Neural cell (in vitro differentiated cells): ENCODE results near the gene PGBD4. TPM values are rescaled to one million over a fixed set of nuclear protein-coding genes. Genes with fewer than 3 reads are reported as not detected.

Experiments
- H2AFZ ChIP-seq: fragments of 200-600, 300-800 bp; sonication (generic), shearing (Covaris generic); 2 replicates; pipeline ENCODE4 v1.6.0; 2014; ENCODE audit warnings: low read depth, mild to moderate bottlenecking, antibody characterized with exemption, low read length, moderate library complexity
- H3F3A ChIP-seq: fragments of 200-600 bp; shearing (Covaris generic); 2 replicates; pipeline ENCODE4 v1.6.1; 2016; ENCODE audit warnings: mild to moderate bottlenecking, moderate library complexity, mixed read lengths, antibody characterized with exemption, low read length; ENCODE audit not compliant: insufficient read depth, poor library complexity, severe bottlenecking
- H3K27ac ChIP-seq: fragments of 200-600, 300-800 bp; sonication (generic), shearing (Covaris generic); 2 replicates; pipeline ENCODE4 v1.5.1; 2014; ENCODE audit warnings: mild to moderate bottlenecking, low read length, moderate library complexity
- H3K27me3 ChIP-seq: fragments of 300-800, 200-600 bp; sonication (generic), shearing (Covaris generic); 2 replicates; pipeline ENCODE4 v1.6.0; 2014; ENCODE audit warnings: mild to moderate bottlenecking, low read depth, low read length, moderate library complexity; ENCODE audit not compliant: insufficient read depth
- H3K36me3 ChIP-seq: fragments of 300-800, 200-600 bp; sonication (generic), shearing (Covaris generic); 2 replicates; pipeline ENCODE4 v1.5.1; 2014; ENCODE audit warnings: mild to moderate bottlenecking, antibody characterized with exemption, low read length, moderate library complexity; ENCODE audit not compliant: insufficient read depth
- H3K4me2 ChIP-seq: fragments of 300-800, 200-600 bp; sonication (generic), shearing (Covaris generic); 2 replicates; pipeline ENCODE4 v1.6.0; 2014; ENCODE audit warnings: mild to moderate bottlenecking, low read length
- H3K4me3 ChIP-seq: fragments of 300-800, 200-600 bp; sonication (generic), shearing (Covaris generic); 2 replicates; pipeline ENCODE4 v1.5.1; 2014; ENCODE audit warnings: mild to moderate bottlenecking, low read length, moderate library complexity
- H3K79me2 ChIP-seq: fragments of 200-600 bp; shearing (Covaris generic); replicated peaks from 2 replicates; pipeline ENCODE4 v1.6.0; 2014; ENCODE audit warnings: mild to moderate bottlenecking, low read length, moderate library complexity; ENCODE audit not compliant: insufficient read depth
- H3K9ac ChIP-seq: fragments of 300-800, 200-600 bp; sonication (generic), shearing (Covaris generic); 2 replicates; pipeline ENCODE4 v1.6.1; 2016; ENCODE audit warnings: mild to moderate bottlenecking, low read length, mixed read lengths
- H3K9me2 ChIP-seq: fragments of 200-600 bp; shearing (Covaris generic); 2 replicates; pipeline ENCODE4 v1.6.1; 2016; ENCODE audit warnings: mild to moderate bottlenecking, low read length, mixed read lengths; ENCODE audit not compliant: insufficient read depth
- H3K9me3 ChIP-seq: fragments of 200-600, 300-800 bp; sonication (generic), shearing (Covaris generic); 2 replicates; pipeline ENCODE4 v1.6.1; 2016; ENCODE audit warnings: mild to moderate bottlenecking, mixed run types, low read length, moderate library complexity, mixed read lengths
- H4K20me1 ChIP-seq: fragments of 200-600 bp; shearing (Covaris generic); 2 replicates; pipeline ENCODE4 v1.6.1; 2016; ENCODE audit warnings: mild to moderate bottlenecking, mixed run types; ENCODE audit not compliant: insufficient read depth
- CTCF ChIP-seq: fragments of 450-650 bp; IDR thresholded peaks from 2 replicates; pipeline ENCODE4 v1.5.1; 2014; ENCODE audit warnings: antibody characterized with exemption, mild to moderate bottlenecking, moderate library complexity; ENCODE audit not compliant: poor library complexity, severe bottlenecking
- EP300 ChIP-seq: fragments of 450-650 bp; conservative IDR thresholded peaks from 2 replicates; pipeline ENCODE4 v1.6.1; 2014; ENCODE audit warnings: antibody characterized with exemption, mild to moderate bottlenecking, moderate library complexity; ENCODE audit not compliant: poor library complexity, severe bottlenecking
- EZH2 ChIP-seq: fragments of 200-600, 300-800 bp; shearing (Covaris generic), sonication (generic); IDR thresholded peaks from 2 replicates; pipeline ENCODE4 v1.6.1; 2014; ENCODE audit warnings: antibody characterized with exemption, low read length, borderline replicate concordance, mild to moderate bottlenecking; ENCODE audit not compliant: insufficient read depth, poor library complexity, severe bottlenecking
- MXI1 ChIP-seq: fragments of 450-650 bp; conservative IDR thresholded peaks from 2 replicates; pipeline ENCODE4 v1.6.1; 2014; ENCODE audit warnings: antibody characterized with exemption, mild to moderate bottlenecking; ENCODE audit not compliant: poor library complexity, severe bottlenecking
- POLR2AphosphoS5 ChIP-seq: IDR thresholded peaks from 2 replicates; pipeline ENCODE4 v1.6.1; 2012
- RAD21 ChIP-seq: fragments of 450-650 bp; conservative IDR thresholded peaks from 2 replicates; pipeline ENCODE4 v1.6.1; 2014; ENCODE audit warnings: antibody characterized with exemption, mild to moderate bottlenecking, moderate library complexity
- REST ChIP-seq: IDR thresholded peaks from 2 replicates; pipeline ENCODE4 v1.6.1; 2012; ENCODE audit warnings: borderline replicate concordance
- SMC3 ChIP-seq: fragments of 450-650 bp; conservative IDR thresholded peaks from 2 replicates; pipeline ENCODE4 v1.6.1; 2014; ENCODE audit warnings: antibody characterized with exemption, mild to moderate bottlenecking, moderate library complexity; ENCODE audit not compliant: poor library complexity
- TAF1 ChIP-seq: IDR thresholded peaks from 2 replicates; pipeline ENCODE4 v1.6.1; 2012; ENCODE audit warnings: low read depth
- polyA plus RNA-seq: library from polyadenylated mRNA; depleted of rRNA; stranded (reverse); fragments of >200 nt; gene quantifications from 2 replicates; pipeline ENCODE4 v1.2.3, GENCODE V29; 2014

PGBD4 gene
- polyA plus RNA-seq, 1 donor from 2014 or later, result 2.4 TPM

GRCh38 chr15:34076785-34077184 is 25.1 kb upstream of the PGBD4 start:
- H3F3A ChIP-seq, result no peaks in the 10 kb centered on the region
- H3K4me3 ChIP-seq, result no peak overlapping the region
- TF ChIP-seq POLR2AphosphoS5, result no peak
- TF ChIP-seq MXI1, result no peak
- no peak for TF ChIP-seq REST
- no peak for TF ChIP-seq EP300
- TF ChIP-seq TAF1, result no peak
- no peak for TF ChIP-seq CTCF
- TF ChIP-seq EZH2, result no peak
- no peak for TF ChIP-seq SMC3
- TF ChIP-seq RAD21, result no peak
- H3K9ac ChIP-seq, result no peak overlapping the region
- H3K4me2 ChIP-seq, result no peak overlapping the region
- H3K27me3 ChIP-seq, result no peaks in the 10 kb centered on the region
- H4K20me1 ChIP-seq, result no peaks in the 10 kb centered on the region
- H3K27ac ChIP-seq, result no peak overlapping the region
- H3K79me2 ChIP-seq, result no peaks in the 10 kb centered on the region
- H3K9me3 ChIP-seq, result no peaks in the 10 kb centered on the region
- no peaks in the 10 kb centered on the region for H3K9me2 ChIP-seq
- no peaks in the 10 kb centered on the region for H3K36me3 ChIP-seq
- H2AFZ ChIP-seq, result no peak overlapping the region

- H3K9ac ChIP-seq, result no peak overlapping the region
- H3K27me3 ChIP-seq, result no peaks in the 10 kb centered on the region
- no peaks in the 10 kb centered on the region for H3K36me3 ChIP-seq
- H3K27ac ChIP-seq, result no peak overlapping the region
- no peaks in the 10 kb centered on the region for H3F3A ChIP-seq
- H4K20me1 ChIP-seq, result no peaks in the 10 kb centered on the region
- H3K9me2 ChIP-seq, result no peaks in the 10 kb centered on the region
- H3K9me3 ChIP-seq, result no peaks in the 10 kb centered on the region
- TF ChIP-seq SMC3 (no peak), RAD21 (no peak), TAF1 (no peak), REST (no peak), EP300 (no peak), CTCF (no peak), MXI1 (no peak), EZH2 (no peak), POLR2AphosphoS5 (no peak)
- no peak overlapping the region for H3K4me2 ChIP-seq
- no peak overlapping the region for H3K4me3 ChIP-seq
- H2AFZ ChIP-seq, result no peak overlapping the region
- no peaks in the 10 kb centered on the region for H3K79me2 ChIP-seq
Observed at GRCh38 chr15:34078900-34079299, 23.0 kb upstream of the PGBD4 start.
